NCI-H460 (cell line): ENCODE results near the gene SHANK2. TPM values are rescaled to one million over a fixed set of nuclear protein-coding genes. Genes with fewer than 3 reads are reported as not detected.

Experiments
- DNase-seq: peaks from one replicate; pipeline ENCODE4 v3.0.0-alpha.2; 2016; ENCODE audit warnings: low read depth; ENCODE audit errors: extremely low read depth
- total RNA-seq: library from RNA; depleted of rRNA; stranded (reverse); fragments of >200 nt; shearing (Covaris generic); gene quantifications from 2 replicates; pipeline ENCODE4 v1.2.3, GENCODE V29; 2014

Gene SHANK2
- total RNA-seq, 1 experiment from 2014 or later: 5.3 TPM

DNA sequence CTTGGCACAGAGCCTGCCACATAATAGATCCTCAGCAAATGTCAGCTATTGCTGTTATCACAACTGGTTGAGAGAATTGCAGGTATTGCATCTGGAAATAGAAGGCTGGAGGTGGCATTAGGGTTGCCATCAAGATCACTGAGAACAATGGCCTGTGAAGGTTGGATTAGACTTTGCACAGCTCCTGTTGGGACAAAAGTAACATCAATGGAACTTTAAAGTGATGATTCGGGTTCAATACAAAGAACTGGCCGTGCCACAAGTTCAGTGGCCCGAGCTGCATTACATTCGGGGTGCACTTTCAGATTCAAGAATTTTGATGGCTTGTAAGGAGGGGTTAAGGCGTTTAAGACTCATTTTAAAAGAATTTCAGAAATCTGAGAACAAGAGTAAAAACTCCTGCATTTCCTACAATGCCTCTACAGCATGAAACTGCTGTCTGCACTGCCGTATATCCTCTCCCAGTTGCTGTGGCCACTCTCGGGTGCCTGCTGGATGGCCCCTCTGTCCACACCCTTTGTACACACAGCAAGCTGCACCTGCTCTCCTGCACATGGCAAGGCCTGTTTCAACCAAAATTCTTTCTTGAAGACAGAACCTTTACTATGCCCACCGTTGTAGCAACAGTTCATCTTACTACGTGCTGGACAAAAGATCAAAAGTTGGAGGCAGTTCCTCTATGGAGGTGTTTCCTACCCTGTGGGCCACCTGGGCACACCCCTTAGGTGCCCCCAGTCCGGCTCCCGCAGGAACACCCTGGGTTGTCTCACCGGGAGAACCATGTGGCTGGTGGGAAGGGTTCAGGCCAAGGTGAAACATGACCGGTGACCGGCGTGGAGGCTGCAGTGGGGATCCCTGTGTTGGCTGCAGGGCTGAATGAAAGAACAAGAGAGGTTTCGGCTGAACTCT, 17.5 kb upstream of the SHANK2 start:
- DNase-seq: no peak

DNA sequence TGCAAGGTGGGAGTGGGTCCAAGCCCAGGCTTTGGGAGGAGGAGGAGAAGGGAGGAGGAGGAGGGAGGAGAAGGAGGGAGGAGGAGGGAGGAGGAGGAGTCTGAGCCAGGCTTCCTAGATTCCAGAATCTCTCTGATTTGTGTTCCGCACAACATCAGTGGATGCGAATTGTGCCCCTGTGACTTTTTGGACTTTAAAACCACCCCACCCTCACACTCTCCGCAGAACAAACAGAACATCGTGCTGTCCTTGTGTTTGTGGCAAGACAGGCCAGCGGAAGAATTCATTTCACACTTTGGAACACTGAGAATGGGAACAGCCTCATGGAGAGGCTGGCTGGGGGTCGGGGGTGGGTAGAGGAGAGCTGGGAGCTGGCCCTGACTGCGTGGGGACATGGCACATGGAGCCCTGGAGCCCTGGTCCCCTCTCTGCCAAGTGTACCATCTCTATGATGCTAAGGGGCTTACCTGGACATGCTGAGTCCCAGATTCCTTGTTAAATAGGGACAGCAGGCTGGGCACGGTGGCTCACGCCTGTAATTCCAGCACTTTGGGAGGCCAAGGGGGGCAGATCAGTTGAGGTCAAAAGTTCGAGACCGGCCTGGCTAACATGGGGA, 16.4 kb upstream of the SHANK2 start:
- DNase-seq: no peak

DNA sequence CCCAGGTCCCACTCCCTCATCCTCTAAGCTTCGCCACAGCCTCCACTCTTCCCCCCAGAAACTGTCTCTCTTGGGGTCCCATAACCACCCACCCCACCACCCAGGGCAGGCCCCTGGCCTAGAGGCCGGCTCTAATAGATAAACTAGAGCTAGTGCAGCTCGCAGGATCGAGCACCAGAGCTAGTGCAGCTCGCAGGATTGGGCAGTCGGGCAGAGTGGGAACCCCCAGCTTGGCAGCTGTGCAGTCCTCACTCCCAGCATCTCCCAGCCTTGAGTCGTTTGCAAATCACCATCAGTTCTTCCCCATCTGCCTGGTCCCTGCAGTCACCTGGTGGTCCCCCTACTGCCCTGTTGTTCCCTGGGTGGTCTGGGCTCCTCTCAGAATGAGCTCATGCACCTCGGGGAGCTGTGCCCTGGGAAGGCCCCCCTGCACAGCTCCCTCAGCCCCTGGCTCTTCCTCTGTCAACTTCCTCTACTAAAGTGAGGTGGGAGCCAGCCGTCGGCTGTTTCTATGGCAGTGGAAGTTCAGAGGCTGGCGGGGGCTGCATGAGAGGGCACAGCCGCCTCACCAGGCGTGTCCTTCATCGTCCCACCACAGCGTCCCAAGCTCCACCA, 15.5 kb upstream of the SHANK2 start:
- DNase-seq: no peak

GRCh38 chr11:71266114-71266833, 13.9 kb upstream of the SHANK2 start:
- DNase-seq: no peak

- no peak for DNase-seq
These were observed 13.2 kb upstream of the SHANK2 start for GRCh38 chr11:71265559-71266092.

- DNase-seq: no peak
These were observed 11.0 kb upstream of the SHANK2 start for GRCh38 chr11:71263386-71263785.

DNA sequence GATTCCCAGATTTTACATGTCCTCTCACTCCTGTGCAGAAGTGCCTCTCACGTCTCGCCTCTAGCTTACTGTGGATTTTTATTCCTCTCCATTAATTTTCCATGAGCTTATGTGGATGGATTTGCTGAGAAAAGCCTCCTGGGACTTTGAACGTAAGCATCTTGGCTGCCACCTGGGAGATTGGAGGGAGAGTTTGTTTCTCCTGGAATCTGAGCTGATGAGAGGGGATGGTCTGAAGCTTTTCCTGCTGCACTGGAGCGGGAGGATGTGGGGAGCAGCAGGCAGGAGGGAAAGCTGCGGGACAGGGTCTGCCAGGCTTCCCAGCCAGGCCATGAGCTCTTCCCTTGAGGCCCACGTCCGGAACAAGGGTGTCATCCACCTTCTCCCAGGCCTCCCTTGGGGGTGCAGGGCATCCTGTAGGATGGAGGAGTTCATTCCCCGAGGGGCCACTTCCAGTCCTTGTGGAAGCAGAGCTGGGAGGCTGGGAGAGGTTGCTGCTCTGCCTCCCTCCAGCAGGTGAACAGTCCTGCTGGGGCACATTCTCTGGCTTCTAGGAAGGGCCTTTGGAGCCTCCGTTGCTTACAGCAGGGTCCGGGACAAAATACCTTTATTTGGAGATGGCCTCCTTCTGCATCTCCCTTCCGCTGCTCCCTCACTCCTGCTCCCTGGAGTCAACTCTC, 3.6 kb upstream of the SHANK2 start:
- no peak for DNase-seq

GRCh38 chr11:71255323-71255722, 2.9 kb upstream of the SHANK2 start:
- no peak for DNase-seq

- DNase-seq: no peak
These were observed 1.4 kb upstream of the SHANK2 start for GRCh38 chr11:71253794-71254193.

DNA sequence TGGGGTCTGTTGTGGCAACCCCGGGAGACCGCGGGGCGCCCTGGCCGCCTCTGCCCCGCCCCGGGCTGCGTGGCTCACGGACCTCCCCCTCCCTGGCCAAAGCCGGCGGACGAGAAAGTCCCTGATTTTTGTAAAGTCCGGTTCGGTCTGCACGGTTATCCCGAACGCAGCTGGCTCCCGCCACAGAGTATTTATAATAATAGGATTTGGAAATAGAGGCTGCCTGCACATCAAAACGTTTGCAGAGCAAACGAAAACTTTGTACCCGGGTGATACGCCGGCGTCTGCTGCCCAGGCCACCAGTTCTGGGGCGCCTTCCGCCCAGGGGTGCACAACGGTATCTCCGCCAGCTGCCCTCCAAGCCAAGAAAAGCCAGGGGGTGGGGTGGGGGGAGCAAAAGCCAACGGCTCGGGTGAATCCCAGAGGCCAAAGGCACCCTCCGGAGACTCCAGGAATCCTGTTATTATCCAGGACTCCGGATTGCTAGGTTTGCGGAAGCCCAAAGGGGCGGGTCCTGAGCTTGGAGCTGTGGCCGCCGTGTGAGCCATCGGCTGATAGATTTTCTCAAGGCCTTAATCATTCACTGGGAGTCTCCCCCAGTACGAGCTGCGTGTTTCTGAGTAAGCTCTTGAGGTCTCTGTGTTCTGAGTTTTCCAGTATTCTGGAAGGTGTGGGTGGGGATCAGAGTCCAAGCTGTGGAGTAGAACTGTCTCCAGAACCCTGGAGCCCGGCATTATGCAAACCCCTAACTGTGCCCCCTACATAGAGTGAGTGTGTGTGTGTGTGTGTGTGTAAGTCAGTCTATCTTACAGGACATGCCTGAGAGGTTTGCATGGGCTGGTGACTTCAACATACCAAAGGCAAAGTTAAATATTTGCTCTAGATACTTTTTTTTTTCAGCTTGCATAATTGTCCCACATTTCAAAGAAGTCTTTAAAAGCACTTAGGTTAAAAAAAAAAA, 673 bp upstream of the SHANK2 start:
- DNase-seq: peak; percentile 31

DNA sequence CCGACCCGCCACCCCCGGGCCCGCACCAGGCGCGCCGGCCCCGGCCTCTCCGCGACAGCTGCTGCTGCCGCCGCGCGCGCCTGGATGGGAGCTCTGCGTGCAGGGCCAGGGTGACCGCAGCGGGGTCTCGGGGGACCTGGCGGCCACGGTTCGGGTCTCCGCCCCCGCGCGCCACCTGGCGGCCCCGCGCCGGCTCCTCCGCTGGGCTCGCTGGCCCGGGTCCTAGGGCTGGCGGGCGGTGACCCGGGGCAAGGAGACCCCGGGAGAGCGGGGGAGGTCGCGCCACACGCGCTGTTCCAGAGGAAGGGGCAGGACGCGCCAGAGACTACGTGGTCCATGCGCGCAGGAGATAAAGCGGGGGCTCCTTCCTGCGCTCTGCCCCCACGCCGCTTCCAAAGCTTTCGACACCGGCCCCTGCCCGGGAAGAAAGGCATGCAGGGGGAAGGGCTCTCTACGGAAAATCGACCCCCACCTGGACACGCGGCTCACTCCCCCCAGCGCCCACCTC, 562 bp downstream of the SHANK2 start:
- no peak for DNase-seq

GRCh38 chr11:71251151-71251721, 1.1 kb downstream of the SHANK2 start:
- DNase-seq: no peak

- no peak for DNase-seq
These were observed 1.7 kb downstream of the SHANK2 start for GRCh38 chr11:71250523-71251150.

- DNase-seq: no peak
These were observed 3.1 kb downstream of the SHANK2 start for GRCh38 chr11:71249301-71249700.

- DNase-seq: no peak
These were observed 3.7 kb downstream of the SHANK2 start for GRCh38 chr11:71248656-71249055.

GRCh38 chr11:71248251-71248570, 4.2 kb downstream of the SHANK2 start:
- no peak for DNase-seq

GRCh38 chr11:71247551-71248250, 4.7 kb downstream of the SHANK2 start:
- DNase-seq: no peak

- no peak for DNase-seq
These were observed 5.8 kb downstream of the SHANK2 start for GRCh38 chr11:71246559-71246958.
